ENCODE measurements around the gene BRI3. TPM values are rescaled to one million over a fixed set of nuclear protein-coding genes. Genes with fewer than 3 reads are reported as not detected.

BRI3 gene
- total and polyA plus RNA-seq, 12 donors = 50.2 to 379 (median 182) TPM

DNA sequence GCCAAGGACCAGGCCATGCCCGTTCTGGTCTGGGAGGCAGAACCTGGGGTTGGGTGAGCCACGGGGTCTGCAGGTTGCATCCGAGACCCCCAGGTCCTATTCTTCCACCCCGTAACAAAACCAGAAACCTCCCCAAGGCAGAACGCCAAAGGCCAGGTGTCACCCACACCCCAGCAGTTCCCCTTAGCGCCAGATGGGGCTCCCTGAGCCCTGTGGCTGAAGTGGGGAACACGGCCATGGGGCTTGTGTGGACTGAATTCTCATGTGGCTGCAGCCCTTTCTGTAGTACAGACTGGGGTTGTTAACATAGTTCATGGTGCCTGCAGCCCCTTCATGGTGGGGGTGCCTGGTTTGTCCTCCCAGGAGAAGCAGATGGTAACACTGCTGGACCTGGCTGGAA is 10.2 kb downstream of the BRI3 start:
- intact Hi-C loops (cut with DNase I) = no loop called here
- no peaks in the 10 kb centered on the region for H3K9me3 ChIP-seq (replicated peaks in 1 of 3)
- peaks cover 9 to 25% of the 10 kb centered on the region in 2 donors for H3K4me1 ChIP-seq (replicated peaks in 1 of 2)
- peaks cover 0 to 40% of the 10 kb centered on the region in 2 donors for H3K36me3 ChIP-seq (replicated peaks in 1 of 2)
- no peak overlapping the region for H3K4me3 ChIP-seq
- no peak overlapping the region for H3K27ac ChIP-seq
- no peak for DNase-seq
- TF ChIP-seq POLR2A (IDR thresholded peaks at IDR 0.05) (no peak), CTCF (IDR thresholded peaks at IDR 0.05) (peak in 2 of 6 experiments; percentile 14 to 27)
- WGBS, 4 donors = 73 to 85% (median 80%) methylated on average over 5 to 7 of the region's 7 CpGs
- H3K27me3 ChIP-seq = no peaks in the 10 kb centered on the region

DNA sequence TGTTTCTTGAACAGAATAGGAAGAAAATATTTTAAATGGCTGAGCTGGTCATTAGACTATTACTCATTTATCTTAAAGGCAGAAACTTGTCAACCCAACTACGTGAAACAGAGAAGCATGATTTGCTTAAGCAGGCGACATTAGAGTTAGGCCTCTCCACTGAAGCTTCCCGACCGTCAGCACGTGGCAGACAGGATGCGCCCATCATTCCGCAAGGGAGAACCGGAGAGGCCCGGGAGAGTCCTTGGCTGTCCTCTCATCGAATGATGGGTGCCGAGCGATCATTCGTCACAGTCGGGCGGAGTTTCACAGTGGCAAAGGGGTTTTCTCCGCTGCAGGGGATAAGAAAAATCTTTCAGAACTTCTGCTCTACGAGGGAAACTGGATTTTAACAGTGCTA is 11.8 kb downstream of the BRI3 start:
- Histone ChIP-seq H3K27ac (no peak overlapping the region), H3K27me3 (no peaks in the 10 kb centered on the region), H3K4me1 (replicated peaks in 1 of 2) (peaks cover 0 to 10% of the 10 kb centered on the region in 2 donors), H3K4me3 (no peak overlapping the region), H3K9me3 (replicated peaks in 1 of 3) (no peaks in the 10 kb centered on the region), H3K36me3 (replicated peaks in 1 of 2) (peaks cover 0 to 35% of the 10 kb centered on the region in 2 donors)
- TF ChIP-seq CTCF (IDR thresholded peaks at IDR 0.05) = no peak
- no peak for TF ChIP-seq POLR2A (IDR thresholded peaks at IDR 0.05)
- intact Hi-C loops (cut with DNase I) = no loop called here
- DNase-seq = peak in 1 of 7 donors; percentile 33
- WGBS, 4 donors = 69 to 77% (median 75%) methylated on average over 17 of the region's 17 CpGs

DNA sequence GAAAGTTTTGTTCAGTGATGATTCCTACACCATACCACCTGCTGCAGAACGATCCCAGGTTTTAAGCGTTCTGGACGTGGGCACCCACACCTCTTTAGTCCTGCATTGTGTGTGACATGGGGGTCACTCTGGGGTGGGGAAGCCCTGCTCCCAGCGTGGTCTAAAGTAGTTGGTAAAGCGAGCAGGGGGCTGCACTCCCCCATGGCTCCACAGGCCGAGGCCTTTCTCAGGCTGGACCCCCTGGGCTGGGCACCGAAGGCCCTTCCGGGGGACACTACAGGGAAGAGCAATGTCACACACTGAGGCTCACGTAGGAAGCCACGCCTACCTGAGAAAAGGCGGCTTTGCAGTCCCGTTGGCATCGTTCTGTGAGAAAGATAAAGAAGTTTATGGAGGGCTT is 12.3 kb downstream of the BRI3 start:
- Histone ChIP-seq H3K36me3 (replicated peaks in 1 of 2) (peaks cover 0 to 32% of the 10 kb centered on the region in 2 donors), H3K4me1 (replicated peaks in 1 of 2) (peaks cover 0 to 7% of the 10 kb centered on the region in 2 donors), H3K27ac (no peak overlapping the region), H3K4me3 (no peak overlapping the region), H3K9me3 (replicated peaks in 1 of 3) (no peaks in the 10 kb centered on the region), H3K27me3 (no peaks in the 10 kb centered on the region)
- no peak for DNase-seq
- TF ChIP-seq POLR2A (IDR thresholded peaks at IDR 0.05) (no peak), CTCF (IDR thresholded peaks at IDR 0.05) (no peak)
- intact Hi-C loops (cut with DNase I) = loop anchor here in 1 of 2 donors (2.0 kb wide), 1 partner anchor 107 kb away; the partner anchor contains the start of gene BAIAP2L1
- 83 to 90% (median 87%) methylated on average over 10 to 13 of the region's 13 CpGs for WGBS, 4 donors

GRCh38 chr7:98294326-98294725 is 12.8 kb downstream of the BRI3 start:
- no peak for TF ChIP-seq CTCF (IDR thresholded peaks at IDR 0.05)
- H3K36me3 ChIP-seq (replicated peaks in 1 of 2) = peaks cover 0 to 32% of the 10 kb centered on the region in 2 donors
- no peak overlapping the region for H3K4me3 ChIP-seq
- peaks cover 0 to 5% of the 10 kb centered on the region in 2 donors for H3K4me1 ChIP-seq (replicated peaks in 1 of 2)
- WGBS, 4 donors = 75 to 77% (median 77%) methylated on average over 15 of the region's 15 CpGs
- H3K27ac ChIP-seq = no peak overlapping the region
- H3K9me3 ChIP-seq (replicated peaks in 1 of 3) = no peaks in the 10 kb centered on the region
- DNase-seq = peak in 1 of 7 donors; percentile 37
- intact Hi-C loops (cut with DNase I) = loop anchor here in 1 of 2 donors (2.0 kb wide), 1 partner anchor 106 kb away; the partner anchor contains the start of gene BAIAP2L1
- H3K27me3 ChIP-seq = no peaks in the 10 kb centered on the region
